Measurements from ENCODE around the gene ECE1. TPM values are rescaled to one million over a fixed set of nuclear protein-coding genes. Genes with fewer than 3 reads are reported as not detected.

Gene ECE1
- total RNA-seq, 1 experiment from 2014 or later = 192 TPM

GRCh38 chr1:21244986-21245687 lies 45.1 kb downstream of the ECE1 start:
- DNase-seq (ENCODE audit: low read depth, low spot score) (no peak), ATAC-seq (no peak)
- CTCF ChIA-PET = interaction anchor here (0.5 to 1.4 kb wide), 2 partner anchors 10 to 13 kb away, joined by 3 to 4 read pairs; no protein-coding TSS in a partner anchor
- H3K36me3 ChIP-seq (ENCODE audit: control insufficient read depth, insufficient read depth, low read length) = no peaks in the 10 kb centered on the region
- H3K27me3 ChIP-seq (ENCODE audit: control insufficient read depth, insufficient read depth, low read length) = no peaks in the 10 kb centered on the region
- intact Hi-C loops (cut with micrococcal nuclease; ENCODE audit: unreplicated experiment) (no loop called here), in situ Hi-C loops (cut with HindIII; ENCODE audit: low pct_unique_long_range_greater_than_20kb, low sequenced_read_pairs) (loop anchor here (10.0 kb wide), 1 partner anchor 120 kb away; no protein-coding TSS in a partner anchor)
- TF ChIP-seq CTCF (IDR thresholded peaks at IDR 0.05) = no peak
- TF ChIP-seq, protein P1, sequence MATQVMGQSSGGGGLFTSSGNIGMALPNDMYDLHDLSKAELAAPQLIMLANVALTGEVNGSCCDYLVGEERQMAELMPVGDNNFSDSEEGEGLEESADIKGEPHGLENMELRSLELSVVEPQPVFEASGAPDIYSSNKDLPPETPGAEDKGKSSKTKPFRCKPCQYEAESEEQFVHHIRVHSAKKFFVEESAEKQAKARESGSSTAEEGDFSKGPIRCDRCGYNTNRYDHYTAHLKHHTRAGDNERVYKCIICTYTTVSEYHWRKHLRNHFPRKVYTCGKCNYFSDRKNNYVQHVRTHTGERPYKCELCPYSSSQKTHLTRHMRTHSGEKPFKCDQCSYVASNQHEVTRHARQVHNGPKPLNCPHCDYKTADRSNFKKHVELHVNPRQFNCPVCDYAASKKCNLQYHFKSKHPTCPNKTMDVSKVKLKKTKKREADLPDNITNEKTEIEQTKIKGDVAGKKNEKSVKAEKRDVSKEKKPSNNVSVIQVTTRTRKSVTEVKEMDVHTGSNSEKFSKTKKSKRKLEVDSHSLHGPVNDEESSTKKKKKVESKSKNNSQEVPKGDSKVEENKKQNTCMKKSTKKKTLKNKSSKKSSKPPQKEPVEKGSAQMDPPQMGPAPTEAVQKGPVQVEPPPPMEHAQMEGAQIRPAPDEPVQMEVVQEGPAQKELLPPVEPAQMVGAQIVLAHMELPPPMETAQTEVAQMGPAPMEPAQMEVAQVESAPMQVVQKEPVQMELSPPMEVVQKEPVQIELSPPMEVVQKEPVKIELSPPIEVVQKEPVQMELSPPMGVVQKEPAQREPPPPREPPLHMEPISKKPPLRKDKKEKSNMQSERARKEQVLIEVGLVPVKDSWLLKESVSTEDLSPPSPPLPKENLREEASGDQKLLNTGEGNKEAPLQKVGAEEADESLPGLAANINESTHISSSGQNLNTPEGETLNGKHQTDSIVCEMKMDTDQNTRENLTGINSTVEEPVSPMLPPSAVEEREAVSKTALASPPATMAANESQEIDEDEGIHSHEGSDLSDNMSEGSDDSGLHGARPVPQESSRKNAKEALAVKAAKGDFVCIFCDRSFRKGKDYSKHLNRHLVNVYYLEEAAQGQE (IDR thresholded peaks at IDR 0.05; ENCODE audit: insufficient read depth in 1 of 2, low read depth in 2 of 2, low read length in 1 of 2) = no peak
- TF ChIP-seq SIN3A (IDR thresholded peaks at IDR 0.05; ENCODE audit: borderline replicate concordance, insufficient read depth, low read depth, low read length) = no peak
- no peak for TF ChIP-seq TCF7L2 (IDR thresholded peaks at IDR 0.05; ENCODE audit: low read depth, low read length)
- no peak for TF ChIP-seq POLR2AphosphoS5 (IDR thresholded peaks at IDR 0.05; ENCODE audit: low read depth, low read length)
- no peak overlapping the region for H3K27ac ChIP-seq (ENCODE audit: low read length)
- H3K9me3 ChIP-seq (ENCODE audit: control insufficient read depth, insufficient read depth, low read depth, low read length) = no peaks in the 10 kb centered on the region
- BruUV-seq (replicated peaks) = no TSS peak
- no peak overlapping the region for H3K4me3 ChIP-seq (ENCODE audit: low read depth in 2 of 2, low read length in 2 of 2)
- 0 out of 2 replicates have a peak, but pooled peaks cover 9% of the 10 kb centered on the region for H3K4me1 ChIP-seq (ENCODE audit: control insufficient read depth, insufficient read depth, low read length)
- POLR2A ChIA-PET = interaction anchor here (0.5 kb wide), 1 partner anchor 18 kb away, joined by 3 read pairs; no protein-coding TSS in a partner anchor

DNA sequence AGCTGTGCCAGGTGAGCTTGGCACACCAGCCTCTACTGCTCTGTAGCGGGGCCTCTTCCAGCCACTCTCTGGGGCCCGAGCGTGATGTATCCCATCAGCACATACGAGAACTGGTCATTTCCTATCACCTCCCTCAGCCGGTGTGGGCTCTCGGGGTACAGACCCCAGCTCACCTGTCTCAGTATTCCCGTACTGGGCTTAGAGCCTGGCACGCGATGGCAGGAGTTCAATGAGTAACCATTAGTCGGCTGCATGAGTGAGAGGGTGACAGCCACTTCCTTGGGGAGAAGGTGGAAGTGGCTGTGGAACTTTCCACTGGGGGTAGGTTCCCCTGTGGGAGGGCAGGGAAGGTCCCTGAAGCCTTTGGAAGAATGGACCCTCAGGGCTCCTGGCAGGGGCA lies 46.1 kb downstream of the ECE1 start:
- DNase-seq (ENCODE audit: low read depth, low spot score) (no peak), ATAC-seq (no peak)
- H3K9me3 ChIP-seq (ENCODE audit: control insufficient read depth, insufficient read depth, low read depth, low read length) = no peaks in the 10 kb centered on the region
- H3K4me1 ChIP-seq (ENCODE audit: control insufficient read depth, insufficient read depth, low read length) = 0 out of 2 replicates have a peak, but pooled peaks cover 9% of the 10 kb centered on the region
- H3K36me3 ChIP-seq (ENCODE audit: control insufficient read depth, insufficient read depth, low read length) = no peaks in the 10 kb centered on the region
- intact Hi-C loops (cut with micrococcal nuclease; ENCODE audit: unreplicated experiment) = no loop called here
- no peak overlapping the region for H3K27ac ChIP-seq (ENCODE audit: low read length)
- CTCF ChIA-PET = interaction anchor here (0.6 kb wide), 1 partner anchor 12 kb away, joined by 3 read pairs; no protein-coding TSS in a partner anchor
- no peak overlapping the region for H3K4me3 ChIP-seq (ENCODE audit: low read depth in 2 of 2, low read length in 2 of 2)
- POLR2A ChIA-PET = no interaction called here
- in situ Hi-C loops (cut with HindIII; ENCODE audit: low pct_unique_long_range_greater_than_20kb, low sequenced_read_pairs) = loop anchor here (10.0 kb wide), 1 partner anchor 121 kb away; no protein-coding TSS in a partner anchor
- H3K27me3 ChIP-seq (ENCODE audit: control insufficient read depth, insufficient read depth, low read length) = no peaks in the 10 kb centered on the region
- no TSS peak for BruUV-seq (replicated peaks)
- TF ChIP-seq POLR2AphosphoS5 (IDR thresholded peaks at IDR 0.05; ENCODE audit: low read depth, low read length) (no peak), TCF7L2 (IDR thresholded peaks at IDR 0.05; ENCODE audit: low read depth, low read length) (no peak), SIN3A (IDR thresholded peaks at IDR 0.05; ENCODE audit: borderline replicate concordance, insufficient read depth, low read depth, low read length) (no peak), CTCF (IDR thresholded peaks at IDR 0.05) (no peak)
- TF ChIP-seq, protein P1 (IDR thresholded peaks at IDR 0.05; ENCODE audit: insufficient read depth in 1 of 2, low read depth in 2 of 2, low read length in 1 of 2) = no peak
